DMS53 (cell line): ENCODE measurements around the gene LSM7.
"Not testable (repeated sequence)": the region's sequence is repeated elsewhere in the genome, so short reads cannot be mapped to it uniquely, and the experiment has no call there.

ENCODE experiments used
- DNase-seq: peaks from one replicate; lab custom pipeline; 2025; lab: John Stamatoyannopoulos, UW

LSM7 gene

DNA sequence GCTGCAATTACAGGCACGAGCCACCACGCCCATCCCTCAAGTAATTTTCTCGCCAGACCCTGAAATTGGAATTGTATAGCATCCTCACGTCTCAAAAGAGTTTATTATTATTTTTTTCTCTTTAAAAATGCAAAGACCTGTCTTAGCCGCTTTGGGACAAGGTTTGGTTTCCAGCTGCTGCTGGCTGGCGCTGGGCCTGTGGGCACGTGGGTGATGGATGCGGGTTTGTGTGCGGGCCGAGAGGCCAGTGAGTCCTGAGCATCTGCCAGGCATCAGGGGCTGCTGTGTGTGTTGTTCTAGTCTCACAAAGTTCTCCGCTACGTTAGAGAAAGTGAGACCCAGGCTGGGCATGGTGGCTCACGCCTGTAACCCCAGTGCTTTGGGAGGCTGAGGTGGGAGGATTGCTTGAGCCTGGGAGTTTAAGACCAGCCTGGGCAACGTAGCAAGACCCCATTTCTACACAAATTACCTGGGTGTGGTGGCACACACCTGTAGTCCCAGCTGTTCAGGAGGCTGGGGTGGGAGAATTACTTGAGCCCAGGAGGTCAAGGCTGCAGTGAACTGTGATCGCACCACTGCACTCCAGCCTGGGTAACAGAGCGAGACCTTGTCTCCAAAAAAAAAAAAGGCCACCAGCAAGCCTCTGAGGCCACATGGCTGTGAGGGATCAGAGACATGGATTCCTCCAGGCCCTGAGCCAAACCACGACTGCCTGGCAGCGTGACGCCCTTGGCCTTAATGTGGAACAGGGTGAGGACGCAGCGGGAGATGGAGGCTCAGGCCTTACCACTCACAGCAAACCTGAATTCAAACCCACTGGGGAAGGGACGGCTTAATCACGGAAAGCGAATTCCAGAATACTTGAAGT is 27.0 kb upstream of the LSM7 start:
- no peak for DNase-seq

- no peak for DNase-seq
Observed at GRCh38 chr19:2354670-2355069, 26.3 kb upstream of the LSM7 start.

- no peak for DNase-seq
Observed at GRCh38 chr19:2353887-2354592, 25.7 kb upstream of the LSM7 start.

- no peak for DNase-seq
Observed at GRCh38 chr19:2353159-2353886, 24.9 kb upstream of the LSM7 start.

GRCh38 chr19:2352121-2352520 is 23.7 kb upstream of the LSM7 start:
- DNase-seq = no peak

DNA sequence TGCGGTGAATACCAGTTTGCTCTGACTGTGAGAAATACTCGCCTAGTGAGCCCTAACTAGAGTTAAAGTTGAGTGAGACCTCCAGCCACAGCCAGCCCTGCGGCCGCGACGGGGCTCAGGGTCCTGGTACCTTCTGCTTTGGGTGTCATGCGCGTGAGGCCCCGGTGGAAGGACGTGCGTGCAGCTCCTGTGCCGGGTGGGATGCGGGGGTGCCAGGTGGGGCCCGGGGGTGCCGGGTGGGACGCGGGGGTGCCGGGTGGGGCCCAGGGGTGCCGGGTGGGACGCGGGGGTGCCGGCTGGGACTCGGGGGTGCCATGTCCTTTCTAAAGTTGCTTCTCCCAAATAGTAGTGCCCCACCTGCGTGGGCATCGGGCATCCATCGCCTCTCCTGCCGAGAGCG is 23.2 kb upstream of the LSM7 start:
- no peak for DNase-seq

DNA sequence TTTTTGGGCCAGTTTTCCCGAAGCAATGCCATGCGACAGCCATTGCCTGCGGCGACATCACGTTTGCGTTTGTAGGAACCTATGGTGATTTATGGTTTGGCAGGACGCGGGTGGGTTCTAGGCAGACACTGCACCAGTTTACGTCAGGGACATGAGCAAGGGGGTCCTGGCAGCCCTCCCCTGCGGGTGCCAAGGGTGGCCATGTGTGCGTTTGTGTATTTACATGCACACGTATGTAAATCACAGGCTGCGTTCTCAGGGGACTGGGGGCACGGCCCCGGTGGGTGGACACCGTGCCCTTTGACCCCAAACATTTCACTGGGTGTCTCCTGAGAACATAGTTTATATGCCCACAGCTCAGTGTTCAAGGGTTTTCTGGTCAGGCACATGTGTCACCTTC is 22.3 kb upstream of the LSM7 start:
- no peak for DNase-seq

DNA sequence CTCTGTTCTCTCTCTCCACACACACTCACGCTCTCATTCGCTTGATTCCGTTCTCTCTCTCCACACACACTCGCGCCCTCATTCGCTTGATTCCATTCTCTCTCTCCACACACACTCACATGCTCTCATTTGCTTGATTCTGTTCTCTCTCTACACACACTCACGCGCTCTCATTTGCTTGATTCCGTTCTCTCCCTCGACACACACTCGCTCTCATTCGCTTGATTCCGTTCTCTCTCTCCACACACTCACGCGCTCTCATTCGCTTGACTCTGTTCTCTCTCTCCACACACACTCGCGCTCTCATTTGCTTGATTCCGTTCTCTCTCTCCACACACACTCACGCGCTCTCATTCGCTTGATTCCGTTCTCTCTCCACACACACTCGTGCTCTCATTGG is 21.4 kb upstream of the LSM7 start:
- not testable (repeated sequence) for DNase-seq

DNA sequence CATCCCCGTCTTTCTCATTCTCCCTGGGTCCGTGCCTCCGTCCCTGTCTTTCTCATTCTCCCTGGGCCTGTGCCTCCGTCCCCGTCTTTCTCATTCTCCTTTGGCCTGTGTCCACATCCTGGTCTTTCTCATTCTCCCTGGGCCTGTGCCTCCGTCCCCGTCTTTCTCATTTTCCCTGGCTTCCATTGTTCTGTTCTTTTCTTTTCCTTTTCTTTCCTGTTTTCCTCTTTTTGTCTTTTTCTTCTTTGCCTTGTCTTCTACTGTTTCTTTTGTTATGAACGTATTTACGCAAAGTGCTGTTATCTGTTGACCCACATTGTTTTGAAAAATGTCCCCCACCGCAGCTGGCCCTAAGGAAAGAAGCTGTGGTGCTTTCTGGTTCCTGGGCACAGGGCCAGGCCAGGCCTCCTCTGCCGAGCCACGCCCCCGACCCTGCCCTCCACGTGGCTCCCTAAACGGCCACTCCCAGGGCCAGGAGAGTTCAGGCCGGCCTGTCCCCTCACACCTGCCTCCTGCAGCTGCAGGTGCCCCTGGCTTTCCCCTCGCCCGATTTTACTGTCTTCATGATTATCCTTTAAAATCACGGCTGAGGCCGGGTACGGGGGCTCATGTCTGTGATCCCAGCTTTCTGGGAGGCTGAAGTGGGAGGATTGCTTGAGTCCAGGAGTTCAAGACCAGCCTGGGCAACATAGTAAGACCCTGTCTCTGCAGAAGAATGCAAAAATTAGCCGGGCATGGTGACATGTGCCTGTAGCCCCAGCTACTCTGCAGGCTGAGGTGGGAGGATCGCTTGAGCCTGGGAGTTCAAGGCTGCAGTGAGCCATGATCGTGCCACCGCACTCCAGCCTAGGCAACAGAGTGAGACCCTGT is 17.6 kb upstream of the LSM7 start:
- DNase-seq = peak; percentile 23

GRCh38 chr19:2345076-2345475 is 16.7 kb upstream of the LSM7 start:
- DNase-seq = no peak

DNA sequence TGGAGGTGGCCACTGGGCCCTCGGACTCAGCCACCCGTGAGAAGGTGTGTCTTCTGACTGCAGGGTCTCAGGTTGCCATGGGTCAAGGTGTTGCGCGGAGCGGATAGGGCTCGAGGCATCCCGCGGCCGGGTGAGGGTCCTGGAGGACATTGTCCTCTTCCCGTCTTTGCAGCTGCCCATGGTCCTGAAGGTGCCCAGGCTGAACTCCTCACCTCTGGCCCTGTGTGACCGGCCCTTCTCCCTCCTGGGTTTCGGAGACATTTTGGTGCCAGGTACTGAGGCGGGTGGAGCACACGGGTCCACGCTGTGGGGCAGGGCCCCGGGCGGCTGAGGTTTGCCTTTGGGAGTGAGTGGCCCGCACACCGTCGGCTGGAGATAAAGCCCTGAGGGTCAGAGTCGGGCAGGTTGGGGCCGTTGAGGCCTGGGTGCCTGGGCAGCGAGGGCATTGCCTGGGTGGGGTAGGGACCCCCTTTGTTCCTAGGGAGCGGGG is 16.0 kb upstream of the LSM7 start:
- DNase-seq = no peak

- DNase-seq = no peak
Observed at GRCh38 chr19:2343289-2343982, 15.1 kb upstream of the LSM7 start.

DNA sequence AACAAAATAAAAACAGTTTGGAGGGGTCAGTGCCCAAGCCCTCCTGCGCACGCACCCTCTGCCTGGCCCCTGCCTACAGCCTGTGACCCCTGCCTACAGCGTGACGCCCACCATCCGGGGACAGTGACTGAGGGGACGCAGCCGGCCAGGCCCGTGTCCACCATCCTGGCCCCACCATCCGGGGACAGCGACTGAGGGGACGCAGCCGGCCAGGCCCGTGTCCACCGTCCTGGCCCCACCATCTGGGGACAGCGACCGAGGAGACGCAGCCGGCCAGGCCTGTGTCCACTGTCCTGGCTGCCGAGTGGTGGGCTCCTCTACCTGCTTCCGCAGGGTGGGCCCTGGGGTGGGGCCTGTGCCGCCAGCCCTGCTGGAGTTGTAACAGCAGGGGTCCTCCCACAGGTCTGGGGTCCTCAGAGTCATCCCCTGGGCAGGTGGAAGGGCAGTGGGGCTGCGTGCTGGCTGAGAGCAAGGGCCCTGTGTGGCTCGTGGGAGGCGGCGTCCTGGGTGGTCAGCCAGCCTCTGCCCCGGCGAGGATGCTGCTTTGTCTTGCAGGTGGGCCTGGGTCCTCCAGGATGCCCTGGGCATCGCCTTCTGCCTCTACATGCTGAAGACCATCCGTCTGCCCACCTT is 14.4 kb upstream of the LSM7 start:
- DNase-seq = no peak

GRCh38 chr19:2341982-2342381 is 13.6 kb upstream of the LSM7 start:
- no peak for DNase-seq

DNA sequence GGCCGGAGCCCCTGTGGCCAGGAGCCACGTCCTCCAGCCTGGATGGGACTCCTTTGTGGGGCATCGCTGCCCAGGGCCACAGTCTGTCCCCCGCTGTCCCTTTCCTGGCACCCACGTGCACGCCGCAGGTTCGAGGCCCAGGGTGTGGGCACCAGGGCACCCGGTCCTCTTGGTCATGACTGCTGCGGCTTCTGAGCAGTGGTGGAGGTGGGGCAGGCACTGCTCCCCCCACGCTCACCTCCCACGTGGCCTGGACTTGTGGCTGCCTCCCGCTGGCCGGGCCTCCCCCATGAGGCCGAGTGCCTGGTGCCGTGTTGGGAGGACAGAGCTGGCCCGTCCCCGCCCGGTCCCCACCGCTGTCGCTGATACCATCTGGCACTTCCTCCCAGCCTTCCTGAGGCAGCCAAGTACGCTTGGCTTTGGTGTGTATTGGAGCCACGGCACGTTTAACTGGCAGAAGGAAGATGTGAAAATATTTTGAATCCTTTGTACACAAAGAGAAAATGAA is 12.9 kb upstream of the LSM7 start:
- DNase-seq = no peak

DNA sequence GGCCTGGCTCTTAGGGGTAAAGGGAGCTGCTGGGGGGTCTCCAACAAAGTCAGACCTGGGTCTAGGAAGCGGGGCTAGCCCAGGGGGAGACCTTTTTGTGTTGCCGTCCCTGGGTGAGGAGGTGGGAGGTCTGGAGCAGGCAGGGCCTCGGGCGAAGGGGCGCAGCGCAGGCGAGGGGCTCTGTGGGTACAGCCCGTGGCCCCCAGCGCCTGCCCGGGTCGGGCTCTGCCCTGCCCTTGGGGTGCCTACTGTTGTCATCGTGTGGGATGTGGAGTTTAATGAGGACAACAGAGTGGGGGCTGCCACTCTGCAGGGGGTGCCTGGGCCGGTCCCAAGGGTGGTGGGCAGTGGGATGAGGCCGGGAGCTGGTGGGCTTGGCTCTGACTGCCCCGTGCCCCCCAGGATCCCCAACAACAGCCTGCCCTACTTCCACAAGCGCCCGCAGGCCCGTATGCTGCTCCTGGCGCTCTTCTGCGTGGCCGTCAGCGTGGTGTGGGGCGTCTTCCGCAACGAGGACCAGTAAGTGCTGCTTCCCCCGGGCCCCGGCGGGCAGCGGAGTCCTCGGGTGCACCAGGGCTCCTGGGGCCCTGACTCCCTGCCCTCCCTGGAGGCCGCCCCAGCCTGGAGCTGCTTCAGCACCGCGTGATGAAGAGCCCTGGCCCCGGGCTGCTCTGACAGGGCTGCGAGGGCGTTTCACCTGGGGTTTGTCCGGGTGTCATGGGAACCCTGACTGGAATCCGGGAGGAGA is 12.3 kb upstream of the LSM7 start:
- DNase-seq = no peak

DNA sequence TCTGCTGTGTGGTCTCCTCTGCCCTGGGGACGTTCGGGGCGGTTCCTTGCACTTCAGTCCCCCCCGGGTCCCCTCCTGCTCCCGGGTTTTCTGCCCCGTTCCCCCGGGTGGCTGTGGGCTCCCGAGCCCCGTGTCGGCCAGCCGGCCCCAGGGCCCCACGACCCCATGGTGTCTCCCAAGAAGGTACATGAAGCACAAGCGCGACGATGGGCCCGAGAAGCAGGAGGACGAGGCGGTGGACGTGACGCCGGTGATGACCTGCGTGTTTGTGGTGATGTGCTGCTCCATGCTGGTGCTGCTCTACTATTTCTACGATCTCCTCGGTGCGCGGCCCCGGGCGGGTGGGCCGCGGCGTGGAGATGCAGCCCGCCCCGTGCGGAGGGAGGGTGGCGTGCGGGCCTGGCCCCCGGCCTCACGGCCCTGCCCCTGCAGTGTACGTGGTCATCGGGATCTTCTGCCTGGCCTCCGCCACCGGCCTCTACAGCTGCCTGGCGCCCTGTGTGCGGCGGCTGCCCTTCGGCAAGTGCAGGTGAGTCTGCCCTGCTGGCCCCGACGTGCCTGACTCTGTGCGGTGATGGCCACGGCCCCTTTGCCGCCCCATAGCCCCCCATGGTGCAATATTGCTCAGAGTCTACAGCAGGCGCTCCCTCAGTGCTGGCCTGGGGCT is 11.4 kb upstream of the LSM7 start:
- DNase-seq = no peak

GRCh38 chr19:2338751-2339643 is 10.6 kb upstream of the LSM7 start:
- DNase-seq = no peak
